KOPT-K1 (cell line): Measurements from ENCODE around the gene FRMD3.

Experiments
- H3K27ac ChIP-seq: fragments of 200-600 bp; sonication (generic); 2 replicates; pipeline ENCODE4 v1.5.1; 2016; ENCODE audit warnings: antibody characterized with exemption, mild to moderate bottlenecking, low read depth, low read length; ENCODE audit not compliant: poor library complexity, severe bottlenecking
- H3K36me3 ChIP-seq: fragments of 200-600 bp; sonication (generic); 2 replicates; pipeline ENCODE4 v1.5.1; 2017; ENCODE audit warnings: antibody characterized with exemption, mild to moderate bottlenecking, low read length, moderate library complexity; ENCODE audit not compliant: insufficient read depth
- H3K9me3 ChIP-seq: fragments of 200-600 bp; sonication (generic); 2 replicates; pipeline ENCODE4 v1.5.1; 2017; ENCODE audit warnings: antibody characterized with exemption, low read length, mild to moderate bottlenecking; ENCODE audit not compliant: insufficient read depth, poor library complexity, severe bottlenecking

FRMD3 gene

DNA sequence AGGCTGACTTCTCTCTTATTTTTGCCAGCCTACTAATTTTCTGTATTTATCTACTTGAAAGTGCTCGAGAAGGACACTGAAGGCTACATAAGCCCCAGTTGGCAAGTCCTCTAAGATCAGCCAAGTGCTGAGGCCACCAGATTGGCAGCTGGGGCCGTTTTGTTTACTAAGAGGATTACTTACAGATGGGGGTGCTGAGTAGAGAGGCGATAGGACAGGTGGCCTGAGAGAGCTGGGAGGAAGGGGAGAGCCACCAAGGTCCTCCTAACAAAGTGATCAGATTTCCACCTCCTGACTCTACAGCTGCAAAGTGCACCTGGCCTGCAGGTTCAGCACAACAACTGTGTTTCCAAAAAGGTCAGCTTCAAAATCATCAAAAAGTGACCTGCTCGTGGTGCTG, 32.9 kb downstream of the FRMD3 start:
- Histone ChIP-seq H3K9me3 (no peaks in the 10 kb centered on the region), H3K36me3 (no peaks in the 10 kb centered on the region), H3K27ac (no peak overlapping the region)

DNA sequence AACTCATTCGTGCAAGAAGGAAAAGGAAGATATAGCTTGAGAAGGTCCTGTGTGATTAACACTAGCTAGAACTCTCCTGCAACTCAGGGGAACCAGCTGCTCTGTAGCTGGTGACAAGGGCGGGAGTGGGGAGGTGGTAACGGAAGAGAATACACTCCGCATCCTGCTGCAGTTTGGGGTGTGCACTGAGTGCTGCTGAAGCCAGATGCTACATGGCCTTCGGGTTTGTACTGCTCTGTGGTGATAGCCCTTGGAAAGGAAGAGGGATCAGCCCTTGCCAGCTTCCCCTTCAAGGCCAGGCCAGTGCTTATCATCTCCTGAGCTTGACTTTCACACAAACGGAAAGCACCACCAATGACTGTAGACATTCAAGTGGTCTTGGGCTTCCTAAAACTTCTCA, 34.3 kb downstream of the FRMD3 start:
- Histone ChIP-seq H3K27ac (no peak overlapping the region), H3K36me3 (no peaks in the 10 kb centered on the region), H3K9me3 (no peaks in the 10 kb centered on the region)

DNA sequence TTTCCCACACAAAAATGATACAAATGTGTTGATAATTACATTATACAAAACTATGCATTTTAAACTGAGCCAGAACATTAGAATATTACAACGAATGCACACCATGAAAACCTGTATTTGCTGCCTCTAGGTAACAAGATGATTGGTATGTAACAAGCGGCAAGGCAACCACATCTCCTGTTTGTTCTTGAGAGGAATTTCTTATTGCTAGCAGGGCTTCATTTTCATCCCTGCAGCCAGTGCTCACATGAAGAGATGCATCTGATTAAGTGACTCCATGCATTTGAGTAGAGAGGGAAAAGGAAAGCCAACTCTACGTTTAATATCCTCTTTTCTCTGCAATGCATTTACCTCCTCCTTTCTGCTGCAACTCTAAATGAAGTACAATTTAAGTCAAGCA, 36.6 kb downstream of the FRMD3 start:
- no peaks in the 10 kb centered on the region for H3K36me3 ChIP-seq
- no peaks in the 10 kb centered on the region for H3K9me3 ChIP-seq
- H3K27ac ChIP-seq, result no peak overlapping the region

DNA sequence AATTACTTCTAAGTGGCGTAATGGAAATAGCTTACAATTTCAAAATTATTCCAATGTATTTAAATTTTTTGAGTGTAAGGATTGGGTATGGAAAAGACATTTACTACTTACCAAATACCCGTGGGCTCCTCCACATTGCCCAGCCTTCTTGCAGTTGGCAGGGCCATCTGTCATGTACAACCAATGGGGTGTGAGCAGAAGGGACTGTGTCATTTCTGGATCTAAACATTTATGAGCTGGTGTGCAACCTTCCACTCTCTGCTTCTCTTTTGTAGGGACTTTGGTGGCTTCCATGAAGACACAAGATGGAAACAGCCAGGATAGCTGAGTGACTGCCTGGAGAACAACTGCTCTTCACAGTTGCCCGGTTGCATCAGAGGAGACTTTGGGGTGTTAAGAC, 40.8 kb downstream of the FRMD3 start:
- Histone ChIP-seq H3K27ac (no peak overlapping the region), H3K9me3 (no peaks in the 10 kb centered on the region), H3K36me3 (no peaks in the 10 kb centered on the region)

DNA sequence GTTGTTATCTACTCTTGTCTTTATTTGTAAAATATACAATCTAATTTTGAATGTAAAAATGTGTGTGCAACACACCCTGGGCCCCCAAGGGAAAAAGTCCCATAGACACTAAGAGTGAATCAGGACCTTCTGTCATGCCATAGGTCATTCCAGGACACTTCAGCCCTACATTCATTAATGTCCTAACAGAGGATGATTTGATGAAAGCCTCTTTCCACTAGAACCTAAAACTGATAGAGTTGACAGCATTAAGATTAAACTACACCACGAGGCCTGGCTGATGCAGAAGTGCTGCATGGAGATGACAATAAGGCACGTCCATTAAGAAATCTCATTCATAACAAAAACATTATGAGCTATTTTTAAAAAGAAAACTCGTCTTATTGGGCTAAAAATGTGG, 46.2 kb downstream of the FRMD3 start:
- Histone ChIP-seq H3K9me3 (no peaks in the 10 kb centered on the region), H3K27ac (no peak overlapping the region), H3K36me3 (no peaks in the 10 kb centered on the region)

GRCh38 chr9:83491413-83491812, 46.8 kb downstream of the FRMD3 start:
- Histone ChIP-seq H3K9me3 (no peaks in the 10 kb centered on the region), H3K27ac (no peak overlapping the region), H3K36me3 (no peaks in the 10 kb centered on the region)

- no peaks in the 10 kb centered on the region for H3K36me3 ChIP-seq
- H3K9me3 ChIP-seq, result no peaks in the 10 kb centered on the region
- H3K27ac ChIP-seq, result no peak overlapping the region
Measured at GRCh38 chr9:83489961-83490360, 48.2 kb downstream of the FRMD3 start.

GRCh38 chr9:83484990-83485389, 53.2 kb downstream of the FRMD3 start:
- H3K9me3 ChIP-seq, result peaks cover 2% of the 10 kb centered on the region
- no peaks in the 10 kb centered on the region for H3K36me3 ChIP-seq
- H3K27ac ChIP-seq, result no peak overlapping the region

GRCh38 chr9:83483223-83483622, 55.0 kb downstream of the FRMD3 start:
- peaks cover 5% of the 10 kb centered on the region for H3K9me3 ChIP-seq
- H3K27ac ChIP-seq, result no peak overlapping the region
- no peaks in the 10 kb centered on the region for H3K36me3 ChIP-seq

DNA sequence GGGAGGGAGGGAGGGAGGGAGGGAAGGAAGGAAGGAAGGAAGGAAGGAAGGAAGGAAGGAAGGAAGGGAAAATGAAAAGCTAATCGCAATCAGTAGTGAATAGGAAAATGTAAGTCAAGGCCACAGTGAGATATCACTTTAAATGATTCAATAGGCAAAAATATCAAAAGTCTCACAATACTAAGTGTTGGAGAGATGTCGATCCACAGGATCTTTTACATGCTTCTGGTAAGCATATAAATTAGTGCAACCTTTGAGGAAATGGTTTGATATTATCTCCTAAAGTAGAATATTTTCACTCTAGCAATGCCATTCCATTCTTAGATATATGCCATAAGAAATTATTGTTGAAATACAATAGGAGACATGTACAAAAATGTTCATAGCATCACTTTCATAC, 58.4 kb downstream of the FRMD3 start:
- peaks cover 5% of the 10 kb centered on the region for H3K9me3 ChIP-seq
- no peak overlapping the region for H3K27ac ChIP-seq
- no peaks in the 10 kb centered on the region for H3K36me3 ChIP-seq

DNA sequence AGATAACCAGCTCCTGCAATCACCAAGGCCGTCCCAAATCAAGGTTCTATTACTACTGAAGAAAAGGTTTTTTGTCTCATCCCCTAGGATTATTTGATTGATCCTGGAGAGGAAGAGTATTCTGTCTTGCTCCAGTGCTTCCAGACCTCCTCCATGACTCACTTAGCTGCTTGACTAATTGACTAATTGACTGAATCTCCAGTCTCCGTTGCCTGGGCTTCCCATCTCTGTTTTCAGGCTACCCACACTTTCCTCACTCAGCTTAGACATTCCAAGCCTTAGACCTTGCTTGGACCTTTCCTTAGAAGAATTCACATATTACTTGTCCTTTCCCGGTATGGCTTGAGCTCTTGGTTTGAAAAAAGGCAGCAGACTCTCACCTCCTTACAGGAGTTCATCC, 60.6 kb downstream of the FRMD3 start:
- Histone ChIP-seq H3K27ac (no peak overlapping the region), H3K36me3 (no peaks in the 10 kb centered on the region), H3K9me3 (peaks cover 5% of the 10 kb centered on the region)

- Histone ChIP-seq H3K9me3 (peaks cover 5% of the 10 kb centered on the region), H3K27ac (no peak overlapping the region), H3K36me3 (no peaks in the 10 kb centered on the region)
Measured at GRCh38 chr9:83477120-83477519, 61.1 kb downstream of the FRMD3 start.

GRCh38 chr9:83476513-83476912, 61.7 kb downstream of the FRMD3 start:
- Histone ChIP-seq H3K9me3 (peaks cover 5% of the 10 kb centered on the region), H3K27ac (no peak overlapping the region), H3K36me3 (no peaks in the 10 kb centered on the region)

- Histone ChIP-seq H3K9me3 (peaks cover 5% of the 10 kb centered on the region), H3K36me3 (no peaks in the 10 kb centered on the region), H3K27ac (no peak overlapping the region)
Measured at GRCh38 chr9:83475741-83476140, 62.5 kb downstream of the FRMD3 start.

GRCh38 chr9:83474631-83475030, 63.6 kb downstream of the FRMD3 start:
- Histone ChIP-seq H3K27ac (no peak overlapping the region), H3K36me3 (no peaks in the 10 kb centered on the region), H3K9me3 (no peaks in the 10 kb centered on the region)

DNA sequence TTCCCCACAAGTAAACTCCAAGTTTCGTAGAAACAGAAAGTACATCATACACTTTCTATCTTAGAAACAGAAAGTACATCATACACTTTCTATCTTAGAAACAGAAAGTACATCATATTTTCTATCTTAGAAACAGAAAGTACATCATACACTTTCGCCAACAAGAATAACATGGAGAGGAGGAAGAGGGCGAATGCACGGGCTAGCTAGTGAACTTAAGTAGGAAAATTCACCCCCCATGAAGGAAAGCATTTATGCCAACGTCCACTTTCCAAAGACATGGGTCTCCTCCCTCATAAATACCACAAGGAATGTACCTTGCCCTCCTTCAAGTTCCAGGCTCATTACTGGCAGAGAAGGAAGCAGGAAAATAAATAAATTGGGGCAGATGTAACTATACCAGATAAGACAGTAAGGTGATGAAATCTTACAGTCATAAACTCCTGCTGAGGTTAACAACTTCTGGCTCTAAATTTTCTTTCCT, 64.7 kb downstream of the FRMD3 start:
- Histone ChIP-seq H3K27ac (no peak overlapping the region), H3K36me3 (no peaks in the 10 kb centered on the region)

GRCh38 chr9:83472764-83473163, 65.4 kb downstream of the FRMD3 start:
- Histone ChIP-seq H3K36me3 (no peaks in the 10 kb centered on the region), H3K9me3 (no peaks in the 10 kb centered on the region), H3K27ac (no peak overlapping the region)

More for the DNA sequence above, 64.7 kb downstream of the FRMD3 start:
- H3K9me3 ChIP-seq, result no peaks in the 10 kb centered on the region
